ENCODE data around the gene TIGIT. TPM values are rescaled to one million over a fixed set of nuclear protein-coding genes. Genes with fewer than 3 reads are reported as not detected.

Gene TIGIT
- total RNA-seq, 4 donors from 2014 or later: 0.08 to 1.1 (median 0.27) TPM; not detected in 1

- no peak for ATAC-seq
- no peaks in the 10 kb centered on the region for H3K4me1 ChIP-seq
- H3K9me3 ChIP-seq: no peaks in the 10 kb centered on the region
- peaks cover 0 to 14% of the 10 kb centered on the region in 2 donors for H3K36me3 ChIP-seq
- no peak overlapping the region for H3K4me3 ChIP-seq
- H3K27me3 ChIP-seq: no peaks in the 10 kb centered on the region
- TF ChIP-seq EP300 (IDR thresholded peaks at IDR 0.05) (no peak), CTCF (IDR thresholded peaks at IDR 0.05) (no peak), POLR2A (IDR thresholded peaks at IDR 0.05) (no peak), POLR2AphosphoS5 (IDR thresholded peaks at IDR 0.05) (no peak)
- H3K27ac ChIP-seq: no peak overlapping the region
These were observed 61.8 kb downstream of the TIGIT start for GRCh38 chr3:114355653-114356052.

- Histone ChIP-seq H3K4me3 (no peak overlapping the region), H3K9me3 (no peaks in the 10 kb centered on the region), H3K27me3 (no peaks in the 10 kb centered on the region), H3K4me1 (no peaks in the 10 kb centered on the region), H3K36me3 (peaks cover 0 to 10% of the 10 kb centered on the region in 2 donors), H3K27ac (no peak overlapping the region)
- no peak for ATAC-seq
- 66 to 73% methylated on average over 4 of the region's 4 CpGs for WGBS, 2 donors (ENCODE audit: low coverage in 1 of 2)
- TF ChIP-seq POLR2AphosphoS5 (IDR thresholded peaks at IDR 0.05) (no peak), CTCF (IDR thresholded peaks at IDR 0.05) (no peak), EP300 (IDR thresholded peaks at IDR 0.05) (no peak)
These were observed 62.2 kb downstream of the TIGIT start for GRCh38 chr3:114356066-114356465.

GRCh38 chr3:114356525-114356924, 62.7 kb downstream of the TIGIT start:
- no peak for ATAC-seq
- WGBS, 2 donors (ENCODE audit: low coverage in 1 of 2): 90% methylated on average over 1 of the region's 1 CpG; no CpG with 5 or more reads in 1 of the 2 donors
- H3K9me3 ChIP-seq: no peaks in the 10 kb centered on the region
- H3K27me3 ChIP-seq: no peaks in the 10 kb centered on the region
- no peak overlapping the region for H3K4me3 ChIP-seq
- no peaks in the 10 kb centered on the region for H3K4me1 ChIP-seq
- no peak overlapping the region for H3K27ac ChIP-seq
- TF ChIP-seq CTCF (IDR thresholded peaks at IDR 0.05) (no peak), POLR2AphosphoS5 (IDR thresholded peaks at IDR 0.05) (no peak), EP300 (IDR thresholded peaks at IDR 0.05) (no peak), POLR2A (IDR thresholded peaks at IDR 0.05) (no peak)
- peaks cover 0 to 6% of the 10 kb centered on the region in 2 donors for H3K36me3 ChIP-seq

Other genes starting within 250 kb of the TIGIT start
- 1 to 10 TPM; 3.5 to 7.9 (median 4.6) TPM for gene CCDC191, start 237.5 kb upstream of the TIGIT start, total RNA-seq
- 10 to 100 TPM in 3 of 4 donors, 1 to 10 TPM in 1; 9.4 to 29.1 (median 21.3) TPM for gene QTRT2, start 237.3 kb upstream of the TIGIT start, total RNA-seq
- not detected for gene DRD3, start 115.0 kb upstream of the TIGIT start, total RNA-seq
- not detected for gene ZNF80, start 56.5 kb upstream of the TIGIT start, total RNA-seq